DMS79 treated with DMSO at 0.1 percent for 48 hours (cell line): ENCODE data around the gene PHF19.

ENCODE experiments used
- DNase-seq: peaks from one replicate; lab custom pipeline; 2025; lab: John Stamatoyannopoulos, UW

PHF19 gene

DNA sequence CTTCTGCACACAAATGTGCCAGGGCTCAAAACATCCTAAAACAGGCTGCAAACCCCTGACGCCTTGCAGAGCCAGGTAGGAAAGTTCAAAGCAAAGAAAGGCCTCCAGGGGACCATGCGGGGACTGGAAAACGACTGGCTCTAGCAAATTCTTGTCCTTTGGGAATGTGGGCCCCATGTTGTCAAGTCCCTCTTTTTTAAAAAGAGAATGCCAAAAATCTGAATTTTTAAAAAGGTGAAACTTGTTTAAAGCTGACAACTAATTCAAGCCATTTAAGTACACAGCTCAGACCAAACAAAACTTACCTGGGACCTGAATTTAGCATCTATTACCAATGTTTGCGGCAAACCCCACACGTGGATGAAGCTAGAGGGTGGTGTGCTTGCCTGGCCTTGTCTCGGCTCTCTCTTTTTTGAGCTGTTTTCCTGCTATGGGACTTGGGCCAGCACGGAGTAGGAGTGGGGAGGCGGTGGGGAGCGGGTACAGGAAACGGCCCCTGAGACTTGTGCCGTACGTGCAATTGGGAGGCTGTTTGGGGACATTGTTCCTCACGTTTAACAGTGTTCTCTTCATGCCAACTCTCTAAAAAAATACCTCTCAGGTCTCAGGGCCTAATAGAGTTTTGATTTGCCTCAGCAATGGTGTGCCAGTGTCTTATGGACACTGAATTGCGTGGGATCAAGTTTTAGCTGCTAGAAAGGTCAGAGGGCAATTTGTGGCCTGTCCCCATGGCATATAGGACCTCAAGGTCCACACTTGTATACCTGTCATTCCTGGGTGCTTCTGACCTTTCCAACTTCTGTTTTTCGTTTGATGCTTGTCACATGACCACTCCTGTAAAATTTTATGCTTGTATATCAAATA is 15.1 kb upstream of the PHF19 start:
- DNase-seq = peak; percentile 73

DNA sequence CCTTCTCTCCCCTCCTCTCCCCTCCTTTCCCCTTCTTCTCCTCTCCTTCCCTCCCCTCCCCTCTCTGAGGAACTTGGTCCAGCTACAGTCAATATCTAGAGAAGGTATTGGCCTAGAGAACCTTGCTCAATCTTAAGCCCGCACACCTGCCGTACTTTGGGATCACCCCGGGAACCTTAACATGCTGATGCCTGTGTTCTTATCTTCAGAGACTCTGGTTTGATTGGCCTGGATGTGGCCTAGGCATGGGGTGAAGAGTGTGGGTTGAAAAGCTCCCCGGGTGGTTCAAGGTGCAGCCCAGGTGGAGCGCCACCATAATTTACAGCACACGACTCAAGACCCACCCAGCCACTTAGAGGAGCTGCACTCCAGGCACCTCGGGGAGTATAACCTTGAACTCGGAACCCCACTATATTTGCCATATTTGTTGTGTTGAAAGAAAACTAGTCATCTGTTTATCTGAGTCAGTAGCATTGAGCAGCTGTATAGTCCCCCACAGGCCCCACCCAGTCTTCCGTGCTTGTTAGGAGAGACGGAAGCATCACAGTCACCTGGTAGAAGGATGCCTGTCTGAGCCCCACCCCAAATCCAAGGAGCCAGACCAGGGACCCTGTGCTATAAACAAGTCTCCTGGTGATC is 14.4 kb upstream of the PHF19 start:
- DNase-seq = peak; percentile 62

DNA sequence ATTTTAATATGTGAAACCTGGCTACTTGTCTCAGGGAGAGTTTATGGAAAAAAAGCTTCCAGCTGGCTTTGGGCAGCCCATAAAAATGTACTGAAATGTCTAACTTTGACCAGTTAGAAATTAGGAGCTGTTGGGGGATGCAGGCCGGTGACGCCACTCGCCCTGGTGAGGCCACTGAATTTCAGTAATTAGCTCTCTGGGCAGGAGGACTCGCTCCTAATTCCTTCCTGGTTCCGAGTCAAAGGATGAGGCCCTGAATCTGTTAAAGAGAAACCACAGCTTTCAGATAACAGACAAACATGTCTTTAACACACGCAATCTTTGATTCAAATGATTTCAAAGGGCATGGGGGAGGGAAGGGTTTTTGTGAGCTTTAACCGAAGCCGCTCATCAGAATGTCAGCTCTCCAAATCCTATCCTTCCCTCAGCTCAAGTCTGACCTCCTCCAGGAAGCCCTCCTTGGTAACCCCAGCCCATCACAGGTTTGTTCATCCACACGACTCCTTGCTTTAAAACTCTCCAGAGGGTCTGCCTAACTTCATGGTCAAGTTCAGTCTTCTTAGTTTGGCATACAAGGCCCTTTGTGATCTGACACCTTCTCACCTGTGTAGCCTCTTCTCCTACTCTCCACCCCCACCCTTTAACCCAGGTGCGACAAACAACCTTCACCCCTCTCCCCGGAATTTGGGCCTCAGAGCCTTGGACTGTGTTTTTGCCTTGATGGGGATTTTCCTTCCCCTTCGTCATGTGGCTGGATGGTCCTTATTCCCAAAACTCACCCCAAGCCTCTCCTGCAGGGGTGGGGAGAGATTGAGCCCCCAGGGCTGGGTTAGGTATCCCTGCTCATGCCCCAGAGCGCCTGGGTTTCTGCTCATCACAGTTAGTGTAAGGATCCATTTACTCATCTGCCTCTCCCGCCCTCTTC is 13.6 kb upstream of the PHF19 start:
- DNase-seq = no peak

DNA sequence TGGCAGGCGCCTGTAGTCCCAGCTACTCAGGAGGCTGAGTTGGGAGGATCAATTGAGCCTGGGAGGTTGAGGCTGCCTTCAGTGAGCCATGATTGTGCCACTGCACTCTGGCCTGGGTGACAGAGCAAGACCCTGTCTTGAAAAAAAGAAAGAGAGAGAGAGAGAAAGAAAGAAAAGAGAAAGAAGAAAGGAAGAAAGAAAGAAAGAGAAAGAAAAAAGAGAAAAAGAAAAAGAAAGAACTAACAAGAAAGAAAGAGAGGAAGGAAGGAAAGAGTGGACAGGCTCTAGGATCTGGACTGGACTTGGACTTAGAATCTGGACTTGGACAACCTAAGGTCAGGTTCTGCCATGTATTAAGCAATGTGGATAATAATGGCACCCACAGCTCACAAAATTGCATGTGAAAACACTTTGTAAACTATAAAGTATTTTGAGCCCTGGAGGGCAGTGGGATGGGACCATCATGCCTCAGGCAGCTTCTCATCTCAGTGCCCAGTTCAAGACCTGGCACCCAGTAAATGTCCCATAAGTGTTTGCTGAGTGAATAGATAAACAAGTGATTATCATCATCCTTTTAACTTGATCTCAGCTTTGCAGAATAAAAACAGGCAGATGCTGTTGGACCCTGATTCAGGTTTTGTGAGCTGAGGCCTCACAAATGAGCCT is 12.8 kb upstream of the PHF19 start:
- no peak for DNase-seq

DNA sequence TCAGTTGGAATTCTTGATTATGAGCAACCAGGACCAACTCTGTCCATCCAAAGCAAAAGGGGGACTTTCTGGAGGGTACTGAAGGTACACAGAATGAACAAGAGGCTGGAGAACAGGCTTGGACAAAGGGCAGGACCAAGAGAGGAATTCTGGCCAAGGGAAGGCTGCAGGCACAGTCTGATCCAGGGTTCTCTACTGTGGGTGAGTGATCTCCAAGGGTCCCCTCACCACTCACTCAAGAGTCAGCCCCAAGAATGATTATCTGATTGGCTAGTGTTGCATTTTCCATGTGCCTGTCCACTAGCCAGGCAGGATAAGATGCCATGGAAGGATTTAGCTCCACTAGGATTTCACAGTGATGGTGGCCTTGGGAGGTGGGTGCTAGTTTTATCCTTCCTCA is 11.6 kb upstream of the PHF19 start:
- DNase-seq = no peak

DNA sequence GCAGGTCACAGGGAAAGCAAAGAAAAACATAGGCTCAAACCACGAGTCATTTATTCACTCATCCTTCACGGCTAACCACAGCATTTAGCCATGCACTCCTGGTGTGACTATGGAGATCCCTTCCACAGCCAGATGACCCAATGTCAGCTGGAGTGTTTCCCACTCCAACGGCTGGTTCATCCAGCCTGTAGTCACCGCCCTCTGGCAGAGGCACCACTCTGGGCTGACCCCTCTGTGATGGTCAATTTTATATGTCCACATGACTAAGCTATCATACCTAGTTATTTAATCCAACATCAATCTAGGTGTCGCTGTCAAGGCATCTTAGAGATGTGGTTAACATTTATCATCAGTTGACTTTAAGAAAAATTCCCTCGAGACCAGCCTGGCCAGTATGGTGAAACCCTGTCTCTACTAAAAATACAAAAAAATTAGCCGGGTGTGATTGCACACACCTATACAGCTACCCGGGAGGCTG is 9.5 kb upstream of the PHF19 start:
- no peak for DNase-seq

- no peak for DNase-seq
Observed at GRCh38 chr9:120885958-120886357, 9.0 kb upstream of the PHF19 start.

GRCh38 chr9:120885457-120885856 is 8.5 kb upstream of the PHF19 start:
- no peak for DNase-seq

- no peak for DNase-seq
Observed at GRCh38 chr9:120883608-120883996, 6.6 kb upstream of the PHF19 start.

- DNase-seq = peak; percentile 74
Observed at GRCh38 chr9:120882935-120883607, 6.1 kb upstream of the PHF19 start.

DNA sequence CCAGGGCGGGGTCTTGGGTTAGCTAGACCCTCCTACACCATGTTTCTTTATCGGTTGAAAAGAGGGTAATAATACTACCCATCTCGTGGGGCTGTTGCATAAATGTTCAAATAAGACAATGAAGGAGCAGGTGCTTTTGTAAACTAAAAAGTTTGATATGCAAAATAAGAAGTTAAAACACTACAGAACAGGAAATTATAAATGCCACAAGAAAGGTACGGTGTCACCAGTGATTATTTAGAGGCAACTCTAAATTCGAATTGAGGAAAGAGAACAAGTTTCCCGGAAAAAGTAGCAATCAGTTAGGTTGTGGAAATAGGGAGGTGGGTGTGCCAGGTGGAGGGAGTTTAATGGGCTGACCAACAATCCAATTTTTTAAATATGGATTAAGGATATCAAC is 2.5 kb upstream of the PHF19 start:
- DNase-seq = no peak

- no peak for DNase-seq
Observed at GRCh38 chr9:120878188-120879130, 1.5 kb upstream of the PHF19 start.

DNA sequence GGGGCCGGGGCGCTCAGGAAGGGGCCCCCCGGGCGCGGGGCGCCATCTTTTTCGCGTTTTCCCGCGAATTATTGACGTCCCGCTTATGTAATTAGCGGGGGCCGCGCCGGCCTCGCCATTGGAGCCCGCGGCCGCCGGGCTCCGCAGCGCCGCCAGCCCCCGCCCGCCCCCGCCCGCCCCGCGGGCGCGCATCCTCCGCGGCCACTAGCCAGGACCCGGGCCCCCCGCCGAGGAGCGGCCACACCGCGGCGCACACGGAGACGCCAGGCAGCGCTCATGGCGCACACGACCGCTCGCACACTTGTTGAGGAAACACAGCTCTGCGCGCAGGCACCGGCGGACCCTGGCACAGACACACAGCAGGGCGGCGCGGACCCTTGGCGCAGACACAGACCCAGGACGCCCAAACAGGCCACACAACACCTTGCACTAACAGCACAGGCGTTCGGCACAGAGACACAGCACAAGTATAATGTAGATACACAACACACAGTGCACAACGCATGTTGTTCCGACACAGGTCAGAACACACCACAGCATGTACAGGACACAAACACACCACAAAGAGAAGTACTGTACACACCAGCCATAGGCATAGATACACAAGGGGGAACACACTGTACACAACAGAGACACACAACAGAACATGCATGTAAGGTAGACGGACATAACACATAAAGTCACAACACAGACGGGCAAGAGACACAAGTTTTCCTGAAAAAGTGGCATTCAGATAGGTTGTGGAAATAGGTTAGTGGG is 467 bp upstream of the PHF19 start:
- DNase-seq = peak; percentile 69

DNA sequence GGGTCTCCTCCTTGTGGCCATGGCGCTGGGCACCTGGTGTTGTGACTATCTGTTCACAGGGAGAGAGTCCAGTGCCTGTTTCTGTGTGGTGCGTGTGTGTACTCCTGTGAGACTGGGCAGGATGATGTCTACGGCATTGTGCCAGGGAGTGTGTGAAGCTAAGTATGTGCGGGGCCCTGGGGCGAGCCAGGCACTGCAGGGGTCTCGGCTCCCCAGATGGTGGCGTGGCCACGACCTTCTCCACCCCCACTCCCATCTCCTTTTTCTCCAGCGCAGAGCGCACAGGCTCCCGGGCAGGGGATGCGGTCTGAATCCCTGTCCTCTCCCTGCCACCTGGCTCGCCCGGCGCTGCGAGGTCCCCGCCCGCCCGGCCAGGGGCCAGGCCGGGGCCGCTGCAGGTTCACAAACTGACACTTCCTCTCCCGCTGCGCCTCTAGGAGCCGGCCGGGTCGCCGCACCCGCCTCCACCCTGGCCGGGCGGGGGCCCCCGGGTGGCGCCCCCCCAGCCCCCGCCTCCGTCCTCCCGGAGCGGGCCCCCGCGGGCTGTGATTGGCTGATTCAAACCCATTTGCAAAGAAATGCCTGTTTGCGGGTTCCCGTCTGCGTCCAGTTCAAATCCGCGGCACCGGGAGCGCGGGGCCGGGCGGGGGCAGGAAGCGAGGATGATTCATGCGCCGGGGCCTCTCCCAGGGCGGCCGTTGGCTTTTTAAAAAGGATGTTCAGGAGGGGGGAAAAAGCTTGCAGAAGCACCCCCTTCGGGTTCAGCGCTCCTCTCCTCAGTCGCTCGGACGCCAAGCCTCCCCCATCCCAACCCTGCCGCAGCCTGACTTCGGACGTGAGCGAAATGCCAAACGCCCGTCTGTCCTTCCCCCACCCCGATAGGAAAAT is 790 bp downstream of the PHF19 start:
- DNase-seq = peak; percentile 81

DNA sequence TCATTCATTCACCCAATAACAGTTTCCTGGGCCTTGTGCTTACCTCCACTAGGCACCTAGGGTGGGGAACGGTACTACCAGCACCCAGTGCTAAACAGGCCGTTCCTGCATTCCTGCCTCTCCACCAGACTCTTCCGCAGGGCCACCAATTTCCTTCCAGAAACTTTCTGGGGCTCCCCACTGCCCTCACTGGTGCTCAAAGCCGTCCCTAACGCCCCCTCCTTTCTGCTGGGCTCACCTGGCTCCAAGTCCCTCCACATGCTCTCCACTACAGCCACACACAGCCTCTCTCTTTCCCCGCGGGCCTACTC is 1.4 kb downstream of the PHF19 start:
- no peak for DNase-seq

- no peak for DNase-seq
Observed at GRCh38 chr9:120875195-120875565, 1.8 kb downstream of the PHF19 start.

- no peak for DNase-seq
Observed at GRCh38 chr9:120874226-120875194, 2.5 kb downstream of the PHF19 start.
